Measurements from ENCODE around the gene CAAP1.

- TF ChIP-seq CTCF (conservative IDR thresholded peaks at IDR 0.05; ENCODE audit: low read depth, low read length): no peak
- no peak for TF ChIP-seq EZH2 (IDR thresholded peaks at IDR 0.05; ENCODE audit: low read length, unreplicated experiment)
- no peak for TF ChIP-seq EZH2phosphoT487 (IDR thresholded peaks at IDR 0.05; ENCODE audit: borderline replicate concordance, low read length)
Observed at GRCh38 chr9:26800322-26800721, 92.3 kb downstream of the CAAP1 start.
